HG03571 (cell line): Measurements from ENCODE around the gene CARF.
"Not testable (repeated sequence)": the region's sequence is repeated elsewhere in the genome, so short reads cannot be mapped to it uniquely, and the experiment has no call there.

Source experiments
- ATAC-seq: cut with Tn5 transposase; IDR thresholded peaks from one replicate; pipeline ENCODE4 v1.9.1; 2021; ENCODE audit not compliant: unreplicated experiment

The CARF gene

GRCh38 chr2:202933139-202933510 is 21.1 kb downstream of the CARF start:
- no peak for ATAC-seq

GRCh38 chr2:202933958-202934357 is 21.9 kb downstream of the CARF start:
- ATAC-seq: no peak

DNA sequence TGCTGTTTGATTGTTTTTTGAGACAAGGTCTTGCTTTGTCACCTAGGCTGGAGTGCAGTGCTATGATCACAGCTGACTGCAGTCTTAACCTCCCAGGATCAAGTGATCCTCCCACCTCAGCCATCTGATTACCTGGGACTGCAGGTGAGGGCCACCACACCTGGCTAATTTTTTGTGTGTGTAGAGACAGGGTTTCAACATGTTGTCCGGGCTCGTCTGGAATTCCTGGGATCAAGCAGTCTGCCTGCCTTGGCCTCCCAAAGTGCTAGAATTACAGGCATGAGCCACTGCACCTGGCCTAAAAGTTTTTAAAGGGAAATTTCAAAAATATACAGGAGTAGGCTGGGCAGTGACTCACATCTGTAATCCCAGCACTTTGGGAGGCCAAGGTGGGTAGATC is 22.4 kb downstream of the CARF start:
- no peak for ATAC-seq

GRCh38 chr2:202938960-202939359 is 26.9 kb downstream of the CARF start:
- ATAC-seq: no peak

DNA sequence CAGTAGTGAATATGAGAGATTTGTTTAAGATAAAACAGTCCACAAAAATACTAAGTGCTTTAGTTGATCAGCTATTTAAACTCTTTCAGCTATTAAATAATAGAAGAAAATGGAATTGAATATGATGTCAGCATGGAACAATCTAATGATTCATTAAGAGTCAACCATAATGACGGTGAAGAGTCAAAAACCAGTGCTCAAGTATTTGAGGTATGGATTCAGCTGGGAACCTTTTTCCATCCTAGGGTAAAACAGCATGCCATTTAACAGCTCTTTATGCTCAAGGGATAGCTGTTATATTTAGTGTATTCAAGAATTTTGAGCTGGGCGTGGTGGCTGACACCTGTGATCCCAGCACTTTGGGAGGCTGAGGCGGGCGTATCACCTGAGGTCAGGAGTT is 29.7 kb downstream of the CARF start:
- no peak for ATAC-seq

DNA sequence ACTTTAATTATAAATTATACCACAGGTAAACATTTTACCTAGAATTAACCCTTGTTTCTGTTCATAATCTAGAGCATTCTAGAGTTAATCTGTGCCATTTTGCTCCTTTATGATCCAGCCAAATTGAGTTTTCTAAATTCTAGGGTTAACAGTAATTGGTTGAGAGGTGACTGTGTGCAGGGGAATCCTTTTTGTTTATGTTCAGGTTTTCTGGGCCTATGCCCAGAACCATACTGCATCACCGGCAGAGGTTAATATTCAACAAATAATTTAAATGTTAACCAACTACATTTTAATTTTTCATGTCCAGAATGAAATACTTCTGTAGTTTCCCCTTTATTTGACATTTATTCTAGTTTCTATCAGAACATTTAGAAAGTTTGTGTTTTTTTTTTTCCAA is 32.3 kb downstream of the CARF start:
- ATAC-seq: no peak

DNA sequence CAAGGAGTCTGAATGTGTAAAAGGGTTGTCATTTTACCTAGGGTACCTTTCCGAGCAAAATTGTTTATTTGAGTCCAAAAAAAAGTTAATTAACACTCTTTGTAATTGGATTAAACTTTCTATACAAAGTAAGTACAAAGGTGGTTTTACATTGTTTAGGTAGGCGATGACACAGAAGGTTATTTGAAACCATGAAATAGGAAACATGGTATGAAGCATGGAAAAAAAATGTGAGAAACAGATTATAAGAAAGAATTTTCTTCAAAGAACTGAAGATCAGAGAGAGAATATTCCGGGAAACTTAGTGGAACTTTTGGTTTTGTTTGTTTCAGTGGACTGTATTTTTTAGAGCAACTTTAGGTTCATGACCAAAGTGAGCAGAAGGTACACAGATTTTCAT is 32.7 kb downstream of the CARF start:
- no peak for ATAC-seq

- no peak for ATAC-seq
These were observed 33.4 kb downstream of the CARF start for GRCh38 chr2:202945497-202945896.

DNA sequence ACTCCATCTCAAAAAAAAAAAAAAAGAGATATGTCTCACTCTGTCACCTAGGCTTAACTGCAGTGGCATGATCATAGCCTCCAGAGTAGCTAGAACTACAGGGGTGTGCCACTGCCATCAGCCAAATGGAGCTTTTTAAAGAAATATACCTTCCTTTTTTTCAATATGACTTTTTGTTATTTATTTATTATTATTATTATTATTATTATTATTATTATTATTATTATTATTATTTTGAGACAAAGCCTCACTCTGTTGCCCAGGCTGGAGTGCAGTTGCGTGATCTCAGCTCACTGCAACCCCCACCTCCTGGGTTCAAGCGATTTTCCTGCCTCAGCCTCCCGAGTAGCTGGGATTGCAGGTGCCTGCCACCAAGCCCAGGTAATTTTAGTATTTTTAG is 37.3 kb downstream of the CARF start:
- ATAC-seq: not testable (repeated sequence)

DNA sequence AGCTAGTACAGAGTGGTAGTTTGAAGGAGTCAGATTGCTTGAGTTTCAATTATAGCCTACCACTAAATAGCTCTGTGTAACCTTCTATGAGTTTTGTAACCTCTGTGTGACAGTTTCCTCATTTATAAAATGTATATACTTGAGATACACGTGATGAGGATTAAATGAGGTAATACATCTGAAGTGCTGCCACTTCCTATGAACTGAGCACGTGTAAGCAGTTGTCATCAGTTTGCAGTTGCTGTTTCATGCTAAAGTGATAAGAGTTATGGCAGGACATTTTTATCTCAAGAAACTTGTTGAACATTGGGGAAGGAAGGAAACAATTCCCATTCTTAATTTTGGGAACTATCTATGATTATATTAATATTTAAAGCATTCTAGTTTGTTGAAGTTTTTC is 38.5 kb downstream of the CARF start:
- ATAC-seq: no peak

- no peak for ATAC-seq
These were observed 48.4 kb downstream of the CARF start for GRCh38 chr2:202960524-202960923.

DNA sequence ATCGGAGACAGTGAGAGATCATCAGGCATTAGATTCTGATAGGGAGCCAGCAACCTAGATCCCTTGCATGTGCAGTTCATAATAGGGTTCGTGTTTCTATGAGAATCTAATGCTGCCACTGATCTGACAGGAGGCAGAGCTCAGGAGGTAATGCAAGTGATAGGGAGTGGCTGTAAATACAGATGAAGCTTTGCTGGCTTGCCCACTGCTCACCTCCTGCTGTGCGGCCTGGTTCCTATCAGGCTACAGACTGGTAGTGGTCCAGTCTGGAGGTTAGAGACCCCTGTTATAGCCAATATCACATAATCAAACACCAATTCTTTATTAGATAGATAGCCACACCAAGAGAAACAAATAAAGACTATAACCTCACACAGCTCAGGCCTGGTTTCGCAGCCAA is 51.6 kb downstream of the CARF start:
- ATAC-seq: no peak

- peak; percentile 54 for ATAC-seq
These were observed 53.9 kb downstream of the CARF start for GRCh38 chr2:202965810-202966460.

DNA sequence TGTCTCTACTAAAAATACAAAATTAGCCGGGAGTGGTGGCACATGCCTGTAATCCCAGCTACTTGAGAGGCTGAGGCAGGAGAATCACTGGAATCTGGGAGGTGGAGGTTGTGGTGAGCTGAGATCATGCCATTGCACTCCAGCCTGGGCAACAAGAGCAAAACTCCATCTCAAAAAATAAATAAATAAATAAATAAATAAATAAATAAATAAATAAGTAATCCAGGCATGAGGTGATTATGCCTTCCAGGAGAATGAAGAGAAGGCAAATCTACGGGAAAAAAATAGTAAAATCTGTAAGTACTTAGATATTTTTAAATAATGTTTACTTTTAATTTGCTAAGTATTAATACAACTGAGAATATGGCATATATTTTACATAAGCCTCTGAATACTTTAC is 57.3 kb downstream of the CARF start:
- not testable (repeated sequence) for ATAC-seq

DNA sequence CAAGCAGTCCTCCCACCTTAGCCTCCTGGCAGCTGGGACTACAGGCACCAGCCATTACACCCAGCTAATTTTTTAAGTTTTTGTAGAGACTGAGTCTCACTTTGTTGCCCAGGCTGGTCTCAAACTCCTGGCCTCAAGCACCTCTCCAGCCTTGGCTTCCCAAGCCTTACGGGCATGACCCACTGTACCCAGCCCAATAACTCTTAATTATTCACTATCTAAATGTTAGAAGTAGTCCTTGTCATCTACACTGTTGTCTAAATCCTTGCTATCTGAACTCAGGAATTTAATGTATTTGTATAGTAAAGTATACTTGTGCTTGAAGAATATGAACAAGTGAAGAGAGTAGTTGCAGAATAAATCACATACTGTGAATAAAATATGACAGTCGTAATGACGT is 64.7 kb downstream of the CARF start:
- no peak for ATAC-seq

- ATAC-seq: no peak
These were observed 70.9 kb downstream of the CARF start for GRCh38 chr2:202982779-202983491.

DNA sequence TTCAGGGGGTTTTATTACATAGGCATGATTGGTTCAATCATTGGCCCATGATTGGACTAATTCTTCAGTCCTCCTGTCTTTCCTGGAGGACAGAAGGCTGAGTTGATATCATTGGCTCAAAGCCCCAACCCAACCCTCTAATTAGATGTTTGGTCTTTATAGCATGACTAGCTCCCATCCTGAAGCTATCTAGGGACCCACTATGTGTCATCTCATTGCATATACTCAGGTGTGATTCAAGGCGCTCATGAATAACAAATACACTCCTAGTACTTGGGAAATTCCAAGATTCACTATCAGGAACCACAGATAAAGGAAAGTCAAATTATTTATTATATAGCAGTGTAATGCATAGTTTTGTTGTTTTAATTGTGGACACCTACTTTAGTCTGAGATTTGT is 77.7 kb downstream of the CARF start:
- no peak for ATAC-seq

- no peak for ATAC-seq
These were observed 78.4 kb downstream of the CARF start for GRCh38 chr2:202990501-202990900.

DNA sequence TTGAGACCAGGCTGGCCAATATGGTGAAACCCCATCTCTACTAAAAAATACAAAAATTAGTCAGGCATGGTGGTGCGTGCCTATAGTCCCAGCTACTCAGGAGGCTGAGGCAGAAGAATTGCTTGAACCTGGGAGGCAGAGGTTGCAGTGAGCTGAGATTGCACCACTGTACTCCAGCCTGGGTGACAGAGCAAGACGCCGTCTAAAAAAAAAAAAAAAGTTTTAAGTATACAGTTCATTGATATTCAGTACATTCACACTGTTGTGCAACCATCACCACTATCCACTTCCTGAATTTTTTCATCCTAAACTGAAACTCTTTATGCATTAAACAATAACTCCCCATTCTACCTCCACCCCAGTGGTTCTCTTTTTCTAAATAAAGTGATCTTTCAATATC is 85.0 kb downstream of the CARF start:
- ATAC-seq: not testable (repeated sequence)

DNA sequence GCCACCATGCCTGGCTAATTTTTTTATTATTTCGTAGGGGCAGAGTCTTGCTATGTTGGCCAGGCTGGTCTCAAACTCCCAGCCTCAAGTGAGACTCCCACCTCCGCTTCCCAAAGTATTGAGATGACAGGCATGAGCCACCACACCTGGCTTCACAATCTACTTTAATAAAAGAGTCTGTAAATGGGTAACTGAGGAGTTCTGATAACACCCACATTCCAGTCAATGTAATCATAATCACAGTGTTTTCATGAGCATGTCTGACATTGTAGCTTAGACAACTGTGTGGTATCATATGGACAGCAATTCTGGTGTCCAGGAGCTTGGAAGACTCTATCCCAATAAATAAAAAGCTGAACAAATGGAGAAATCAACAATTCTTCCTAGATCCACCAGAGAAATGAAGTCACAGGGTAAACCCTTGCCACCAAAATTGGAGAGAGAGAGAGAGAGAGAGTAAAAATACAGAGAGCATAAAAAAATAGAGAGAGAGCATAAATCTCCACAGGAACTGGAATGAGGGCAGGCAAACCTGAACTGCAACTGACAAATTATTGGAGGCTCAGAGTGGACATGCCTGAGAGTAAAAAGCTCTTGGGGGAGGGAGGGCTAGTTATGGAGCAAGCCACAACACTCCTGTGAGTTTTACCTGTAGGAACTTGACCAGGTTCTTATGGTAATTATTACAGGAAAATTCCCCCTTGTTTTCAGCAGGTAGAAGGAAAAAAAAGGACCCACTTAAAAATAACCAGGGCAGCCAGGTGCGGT is 90.2 kb downstream of the CARF start:
- ATAC-seq: no peak

- no peak for ATAC-seq
These were observed 91.6 kb downstream of the CARF start for GRCh38 chr2:203003716-203004115.
